Stomach (tissue), 9 donors: Measurements from ENCODE around the gene NUP62. TPM values are rescaled to one million over a fixed set of nuclear protein-coding genes. Genes with fewer than 3 reads are reported as not detected.

Experiments used
- DNase-seq, 2 donors: peaks; one replicate each; pipeline versions ENCODE4 v3.0.0 to v3.0.0-alpha.2; 2013 to 2019
- H3K27ac ChIP-seq, 5 donors: fragments of 200-600 bp in 4 of 5; sonication (generic) in 4 of 5; one replicate each; pipeline ENCODE4 v1.5.1; 2013 to 2019; ENCODE audit warnings: mild to moderate bottlenecking in 1 of 5, moderate library complexity in 1 of 5
- H3K27me3 ChIP-seq, 3 donors: fragments of 200-600 bp; sonication (generic); one replicate each; pipeline ENCODE4 v1.5.1; 2017 to 2019; ENCODE audit warnings: mixed run types in 1 of 3
- H3K36me3 ChIP-seq, 4 donors: fragments of 200-600 bp; sonication (generic); 1 replicate in 3 of 4; 2 replicates in 1 of 4; pipeline ENCODE4 v1.5.1; 2016 to 2019
- H3K4me1 ChIP-seq, 4 donors: fragments of 200-600 bp; sonication (generic); one replicate each; pipeline ENCODE4 v1.5.1; 2016 to 2019
- H3K4me3 ChIP-seq, 4 donors: fragments of 200-600 bp; sonication (generic) in 3 of 4; one replicate each; pipeline ENCODE4 v1.5.1; 2016 to 2019; ENCODE audit warnings: mild to moderate bottlenecking in 1 of 4
- H3K9me3 ChIP-seq, 4 donors: fragments of 200-600 bp; sonication (generic); one replicate each; pipeline ENCODE4 v1.5.1; 2016 to 2019
- EP300 ChIP-seq: sonication (generic); formaldehyde crosslinking; IDR thresholded peaks from one replicate; pipeline ENCODE4 v1.6.1; 2017; ENCODE audit warnings: antibody characterized with exemption
- POLR2A ChIP-seq, 4 donors: fragments of 450-650 bp; IDR thresholded peaks; one replicate each; pipeline ENCODE4 v1.6.1; 2016; ENCODE audit warnings: antibody characterized with exemption in 4 of 4, control low read depth in 2 of 4, mild to moderate bottlenecking in 1 of 4, moderate library complexity in 1 of 4
- POLR2AphosphoS5 ChIP-seq, 3 donors: sonication (generic); formaldehyde crosslinking; IDR thresholded peaks; one replicate each; pipeline ENCODE4 v1.6.1; 2016; ENCODE audit warnings: antibody characterized with exemption in 3 of 3
- WGBS, 5 donors: extraction: QIAGEN DNeasy Blood & Tissue Kit in 3 of 5; methylation state at CpG; one replicate each; pipeline versions ENCODE4 v1.1.5 to v1.1.7; 2013 to 2018; 5-methylcytosine and 5-hydroxymethylcytosine counted together
- intact Hi-C: fragments of 100-400 bp; cut with DNase I; formaldehyde crosslinking; loops from one replicate; pipeline ENCODE4 v1.15.1; 2023; ENCODE audit warnings: low total_unique reads
- polyA plus RNA-seq, 3 donors: library from polyadenylated mRNA; stranded (reverse); fragments of 200-250 nt; gene quantifications; one replicate each; pipeline ENCODE4 v1.2.3, GENCODE V29; 2013
- total RNA-seq, 5 donors: library from RNA; depleted of rRNA; stranded (reverse); fragments of >200 nt; gene quantifications; one replicate each; pipeline versions ENCODE4 v1.1.0 to v1.2.3, GENCODE V29; 2014 to 2016
- TF ChIP-seq, protein P1 (sequence below), 7 experiments: fragments of 450-650 bp in 4 of 7; fragments of 200-600 bp in 3 of 7; sonication (generic) in 3 of 7; IDR thresholded peaks; one replicate each; pipeline ENCODE4 v1.5.1; 2016 to 2019; ENCODE audit warnings: antibody characterized with exemption in 7 of 7, control low read depth in 2 of 7, mild to moderate bottlenecking in 1 of 7
- donor health status: healthy with polysubstance abuse.
- donor health status: Bipolar disorder and iron deficiency.
- donor health status: healthy.

The NUP62 gene
- total and polyA plus RNA-seq, 8 donors: 5.3 to 58.0 (median 15.2) TPM

DNA sequence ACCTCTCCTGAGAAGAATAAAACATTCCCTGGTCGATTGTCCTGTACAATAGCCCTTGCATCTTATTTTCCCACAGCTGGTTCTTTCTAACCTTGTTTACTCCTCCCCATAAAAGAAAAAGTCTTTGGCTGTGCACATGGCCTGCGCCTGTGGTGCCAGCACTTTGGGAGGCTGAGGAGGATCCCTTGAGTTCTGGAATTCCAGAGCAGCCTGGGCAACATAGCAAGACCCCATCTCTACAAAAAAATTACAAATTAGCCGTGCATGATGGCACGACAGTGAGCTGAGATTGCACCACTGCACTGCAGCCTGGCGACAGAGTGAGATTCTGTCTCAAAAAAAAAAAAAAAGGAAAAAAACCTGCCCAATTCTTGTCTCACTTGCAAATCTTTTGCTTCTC lies 7.2 kb upstream of the NUP62 start:
- no peaks in the 10 kb centered on the region for H3K9me3 ChIP-seq
- peaks cover 0 to 3% (median 0%) of the 10 kb centered on the region in 3 donors for H3K27me3 ChIP-seq
- no peak overlapping the region for H3K27ac ChIP-seq
- H3K4me1 ChIP-seq: peaks cover 4 to 12% (median 8%) of the 10 kb centered on the region in 4 donors
- DNase-seq: no peak
- peaks cover 6 to 17% (median 10%) of the 10 kb centered on the region in 4 donors for H3K36me3 ChIP-seq
- TF ChIP-seq EP300 (no peak), POLR2AphosphoS5 (IDR thresholded peaks at IDR 0.05) (no peak), POLR2A (IDR thresholded peaks at IDR 0.05) (no peak)
- TF ChIP-seq, protein P1, sequence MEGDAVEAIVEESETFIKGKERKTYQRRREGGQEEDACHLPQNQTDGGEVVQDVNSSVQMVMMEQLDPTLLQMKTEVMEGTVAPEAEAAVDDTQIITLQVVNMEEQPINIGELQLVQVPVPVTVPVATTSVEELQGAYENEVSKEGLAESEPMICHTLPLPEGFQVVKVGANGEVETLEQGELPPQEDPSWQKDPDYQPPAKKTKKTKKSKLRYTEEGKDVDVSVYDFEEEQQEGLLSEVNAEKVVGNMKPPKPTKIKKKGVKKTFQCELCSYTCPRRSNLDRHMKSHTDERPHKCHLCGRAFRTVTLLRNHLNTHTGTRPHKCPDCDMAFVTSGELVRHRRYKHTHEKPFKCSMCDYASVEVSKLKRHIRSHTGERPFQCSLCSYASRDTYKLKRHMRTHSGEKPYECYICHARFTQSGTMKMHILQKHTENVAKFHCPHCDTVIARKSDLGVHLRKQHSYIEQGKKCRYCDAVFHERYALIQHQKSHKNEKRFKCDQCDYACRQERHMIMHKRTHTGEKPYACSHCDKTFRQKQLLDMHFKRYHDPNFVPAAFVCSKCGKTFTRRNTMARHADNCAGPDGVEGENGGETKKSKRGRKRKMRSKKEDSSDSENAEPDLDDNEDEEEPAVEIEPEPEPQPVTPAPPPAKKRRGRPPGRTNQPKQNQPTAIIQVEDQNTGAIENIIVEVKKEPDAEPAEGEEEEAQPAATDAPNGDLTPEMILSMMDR (IDR thresholded peaks at IDR 0.05): no peak
- 54 to 76% (median 68%) methylated on average over 5 of the region's 5 CpGs for WGBS, 5 donors
- H3K4me3 ChIP-seq: no peak overlapping the region
- intact Hi-C loops: no loop called here

DNA sequence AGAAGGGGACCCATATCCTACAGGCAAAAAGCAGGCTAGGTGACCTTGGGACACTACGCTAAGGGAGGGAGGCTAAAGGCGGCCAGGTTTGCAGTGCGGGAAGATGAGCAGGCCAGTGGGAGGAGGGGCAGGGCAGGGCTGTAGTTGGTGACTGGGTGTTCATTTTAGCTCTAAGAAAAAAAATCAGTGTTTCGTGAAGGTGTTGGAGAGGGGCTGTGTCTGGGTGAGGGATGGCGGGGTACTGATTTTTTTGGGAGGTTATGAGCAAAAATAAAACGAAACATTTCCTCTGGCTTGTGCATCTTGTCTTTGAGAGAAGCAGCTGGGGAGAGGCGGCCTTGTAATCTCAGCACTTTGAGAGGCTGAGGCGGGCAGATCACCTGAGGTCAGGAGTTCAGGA lies 4.3 kb upstream of the NUP62 start:
- WGBS, 5 donors: 86 to 98% (median 89%) methylated on average over 8 of the region's 8 CpGs
- no peak overlapping the region for H3K27ac ChIP-seq

DNA sequence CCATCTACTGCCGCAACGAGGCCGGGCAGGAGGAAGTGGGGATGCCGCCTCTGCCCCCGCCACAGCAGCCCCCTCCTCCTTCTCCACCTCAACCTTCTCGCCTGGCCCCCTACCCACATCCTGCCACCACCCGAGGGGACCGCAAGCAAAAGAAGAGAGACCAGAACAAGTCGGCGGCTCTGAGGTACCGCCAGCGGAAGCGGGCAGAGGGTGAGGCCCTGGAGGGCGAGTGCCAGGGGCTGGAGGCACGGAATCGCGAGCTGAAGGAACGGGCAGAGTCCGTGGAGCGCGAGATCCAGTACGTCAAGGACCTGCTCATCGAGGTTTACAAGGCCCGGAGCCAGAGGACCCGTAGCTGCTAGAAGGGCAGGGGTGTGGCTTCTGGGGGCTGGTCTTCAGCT lies 3.4 kb upstream of the NUP62 start:
- Histone ChIP-seq H3K27ac (no peak overlapping the region), H3K4me3 (no peak overlapping the region), H3K4me1 (peaks cover 8 to 28% (median 19%) of the 10 kb centered on the region in 4 donors), H3K36me3 (peaks cover 6 to 28% (median 13%) of the 10 kb centered on the region in 4 donors), H3K27me3 (no peaks in the 10 kb centered on the region), H3K9me3 (no peaks in the 10 kb centered on the region)
- intact Hi-C loops: no loop called here
- peak in 1 of 2 donors; percentile 51 for DNase-seq
- no peak for TF ChIP-seq POLR2AphosphoS5 (IDR thresholded peaks at IDR 0.05)
- no peak for TF ChIP-seq EP300
- no peak for TF ChIP-seq POLR2A (IDR thresholded peaks at IDR 0.05)
- TF ChIP-seq, protein P1 (IDR thresholded peaks at IDR 0.05): no peak
- WGBS, 5 donors: 88 to 95% (median 89%) methylated on average over 15 to 25 of the region's 25 CpGs

More for the DNA sequence above, 4.3 kb upstream of the NUP62 start:
- intact Hi-C loops: no loop called here
- Histone ChIP-seq H3K36me3 (peaks cover 6 to 27% (median 13%) of the 10 kb centered on the region in 4 donors), H3K9me3 (no peaks in the 10 kb centered on the region), H3K4me1 (peaks cover 4 to 23% (median 15%) of the 10 kb centered on the region in 4 donors), H3K4me3 (no peak overlapping the region), H3K27me3 (no peaks in the 10 kb centered on the region)
- DNase-seq: no peak
- no peak for TF ChIP-seq POLR2AphosphoS5 (IDR thresholded peaks at IDR 0.05)
- TF ChIP-seq, protein P1 (IDR thresholded peaks at IDR 0.05): no peak
- TF ChIP-seq POLR2A (IDR thresholded peaks at IDR 0.05): no peak
- no peak for TF ChIP-seq EP300

DNA sequence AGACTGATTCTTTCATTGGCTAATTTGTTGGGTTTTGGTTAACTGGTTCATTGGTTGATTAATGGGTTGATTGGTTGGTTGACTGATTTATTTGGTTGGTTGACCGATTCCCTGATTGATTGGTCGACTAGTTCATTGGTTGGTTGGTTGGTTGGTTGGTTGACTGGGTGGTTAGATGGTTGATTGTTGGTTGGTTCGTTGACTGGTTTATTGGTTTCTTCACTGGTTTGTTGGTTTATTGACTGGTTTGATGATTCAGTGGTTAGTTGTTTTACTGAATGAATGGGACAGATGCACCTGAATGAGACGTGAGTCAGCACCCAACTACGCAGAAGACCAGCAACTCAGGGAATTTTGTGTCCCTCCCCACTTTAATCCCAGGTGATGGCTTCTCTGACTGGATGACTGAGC lies 2.7 kb upstream of the NUP62 start:
- Histone ChIP-seq H3K27ac (no peak overlapping the region), H3K4me1 (peaks cover 14 to 28% (median 23%) of the 10 kb centered on the region in 4 donors), H3K36me3 (peaks cover 6 to 35% (median 19%) of the 10 kb centered on the region in 4 donors), H3K4me3 (no peak overlapping the region), H3K9me3 (no peaks in the 10 kb centered on the region), H3K27me3 (no peaks in the 10 kb centered on the region)
- no peak for DNase-seq
- WGBS, 5 donors: 86 to 95% (median 95%) methylated on average over 5 of the region's 5 CpGs
- no peak for TF ChIP-seq POLR2AphosphoS5 (IDR thresholded peaks at IDR 0.05)
- TF ChIP-seq, protein P1 (IDR thresholded peaks at IDR 0.05): no peak
- no peak for TF ChIP-seq EP300
- TF ChIP-seq POLR2A (IDR thresholded peaks at IDR 0.05): no peak
- intact Hi-C loops: no loop called here
